ENCODE data around the gene B9D1.

GRCh38 chr17:19345486-19346350, 16.8 kb downstream of the B9D1 start:
- TF ChIP-seq CTCF (IDR thresholded peaks at IDR 0.05; ENCODE audit: low read depth, low read length), result no peak
- no peak for TF ChIP-seq EZH2phosphoT487 (IDR thresholded peaks at IDR 0.05; ENCODE audit: low read depth)

All from OCI-LY3 (cell line).